Dermis microvascular lymphatic vessel endothelial cell (primary cell): ENCODE data around the gene PPP1R26. TPM values are rescaled to one million over a fixed set of nuclear protein-coding genes. Genes with fewer than 3 reads are reported as not detected.
"Not testable (repeated sequence)": the region's sequence is repeated elsewhere in the genome, so short reads cannot be mapped to it uniquely, and the experiment has no call there.

Experiments used
- DNase-seq, 2 donors: peaks; one replicate each; pipeline versions ENCODE4 v3.0.0 to v3.0.0-alpha.2; 2010; ENCODE audit warnings: low read depth in 2 of 2
- total RNA-seq: library from RNA; depleted of rRNA; stranded (reverse); fragments of >200 nt; gene quantifications from 2 replicates; pipeline ENCODE4 v1.2.1, GENCODE V29; 2014

Gene PPP1R26
- total RNA-seq, 1 donor from 2014 or later: 8.7 TPM

DNA sequence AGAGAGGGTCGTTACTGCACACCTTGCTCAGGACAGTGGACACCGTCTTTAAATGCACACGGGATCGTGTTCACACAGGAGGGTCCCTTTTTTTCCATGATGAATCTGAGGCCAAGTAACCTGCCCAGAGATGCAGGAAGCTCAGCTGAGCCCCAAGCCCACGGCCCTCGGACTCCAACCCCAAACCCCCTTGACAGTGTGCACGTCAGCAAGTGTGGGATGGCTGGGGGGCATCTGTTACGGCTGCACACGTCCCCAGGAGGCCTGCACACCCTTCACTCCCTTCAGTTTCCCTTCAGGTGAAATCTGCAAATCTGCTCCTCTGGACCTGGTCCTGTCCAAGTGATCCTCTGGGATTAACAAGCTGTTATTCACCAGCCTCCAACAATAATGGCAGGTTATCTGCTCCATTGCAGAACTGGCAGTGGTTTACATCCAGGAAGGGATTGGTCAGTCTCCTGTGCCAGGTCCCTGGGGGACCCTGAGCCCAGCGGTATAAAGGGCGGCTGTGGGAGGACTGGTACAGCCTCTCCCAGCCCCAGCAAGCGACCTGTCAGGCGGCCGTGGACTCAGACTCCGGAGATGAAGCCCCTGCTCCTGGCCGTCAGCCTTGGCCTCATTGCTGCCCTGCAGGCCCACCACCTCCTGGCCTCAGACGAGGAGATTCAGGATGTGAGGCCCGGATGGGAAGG is 41.5 kb downstream of the PPP1R26 start, which contains the start of gene LCN1:
LCN1 (plus strand) TSS at position 525 of the 692 bp plus-strand sequence; CDS start at position 583, 58 bp downstream.
- no peak for DNase-seq

DNA sequence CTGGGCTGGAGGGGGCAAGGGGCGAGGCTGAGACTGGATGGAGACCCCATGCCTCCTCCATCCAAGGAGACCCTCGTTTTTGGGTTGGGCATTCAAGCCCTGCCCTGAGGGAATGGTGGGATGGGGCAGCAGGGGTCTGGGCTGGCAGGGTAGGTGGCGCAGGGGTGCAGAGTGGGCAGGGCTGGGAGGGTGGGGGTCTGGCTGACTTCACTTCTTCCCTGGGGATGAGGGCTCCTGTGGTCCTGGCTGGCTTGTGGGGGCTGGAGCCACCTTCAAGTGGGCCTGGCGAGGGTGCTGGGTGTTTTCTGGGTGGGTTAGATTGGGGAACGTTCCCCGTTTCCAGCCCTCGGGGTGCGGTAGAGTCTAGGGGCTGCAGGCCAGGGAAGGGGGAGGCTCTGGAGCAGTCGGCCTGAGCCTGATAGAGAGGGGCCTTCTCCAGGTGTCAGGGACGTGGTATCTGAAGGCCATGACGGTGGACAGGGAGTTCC is 42.1 kb downstream of the PPP1R26 start:
- DNase-seq: no peak

GRCh38 chr9:135522137-135522877 is 42.7 kb downstream of the PPP1R26 start:
- no peak for DNase-seq

DNA sequence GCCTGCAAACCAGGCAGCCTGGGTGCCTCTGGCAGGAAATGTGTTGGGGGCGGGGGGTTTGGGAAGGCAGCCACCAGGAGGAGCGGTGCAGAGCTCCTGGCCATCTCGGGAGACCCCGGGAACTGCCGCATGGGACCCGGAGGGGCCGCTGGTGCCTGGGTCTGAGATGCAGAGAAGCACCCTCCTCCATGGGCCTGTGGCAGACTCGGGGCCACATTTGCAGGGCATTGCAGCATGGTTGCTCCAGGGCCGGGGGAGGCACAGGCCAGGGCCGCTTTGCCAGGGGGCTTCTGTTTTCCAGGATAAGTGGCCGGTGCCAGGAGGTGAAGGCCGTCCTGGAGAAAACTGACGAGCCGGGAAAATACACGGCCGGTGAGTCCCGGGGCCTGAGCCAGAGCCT is 43.3 kb downstream of the PPP1R26 start:
- no peak for DNase-seq

DNA sequence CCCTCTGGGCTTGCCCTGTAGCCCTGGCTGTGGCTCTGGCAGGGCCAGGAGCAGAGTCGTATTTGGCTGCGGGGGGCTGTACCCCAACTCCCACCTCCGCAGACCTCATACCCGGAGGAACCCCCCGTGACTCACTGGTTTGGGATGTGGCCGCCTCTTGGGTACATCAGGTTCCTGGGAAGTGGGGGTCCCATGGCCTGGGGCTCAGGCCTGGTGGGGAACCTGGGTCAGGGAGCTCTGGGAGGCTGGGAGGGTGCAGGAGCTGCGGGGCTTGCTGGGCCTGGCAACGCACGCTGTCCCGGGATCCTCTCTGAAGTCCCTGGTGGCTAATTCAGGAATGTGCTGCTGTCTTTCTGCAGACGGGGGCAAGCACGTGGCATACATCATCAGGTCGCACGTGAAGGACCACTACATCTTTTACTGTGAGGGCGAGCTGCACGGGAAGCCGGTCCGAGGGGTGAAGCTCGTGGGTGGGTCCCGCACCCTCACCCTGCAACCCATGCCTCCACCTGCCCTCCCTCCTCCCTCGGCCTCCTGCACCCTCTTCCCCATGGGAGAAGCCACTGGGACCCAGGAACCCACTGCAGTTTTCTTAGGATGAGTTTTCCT is 44.0 kb downstream of the PPP1R26 start:
- DNase-seq: no peak

GRCh38 chr9:135524130-135524861 is 44.7 kb downstream of the PPP1R26 start:
- no peak for DNase-seq

GRCh38 chr9:135525241-135526088 is 45.9 kb downstream of the PPP1R26 start:
- no peak for DNase-seq

- DNase-seq: no peak
Measured at GRCh38 chr9:135526089-135526729, 46.6 kb downstream of the PPP1R26 start.

DNA sequence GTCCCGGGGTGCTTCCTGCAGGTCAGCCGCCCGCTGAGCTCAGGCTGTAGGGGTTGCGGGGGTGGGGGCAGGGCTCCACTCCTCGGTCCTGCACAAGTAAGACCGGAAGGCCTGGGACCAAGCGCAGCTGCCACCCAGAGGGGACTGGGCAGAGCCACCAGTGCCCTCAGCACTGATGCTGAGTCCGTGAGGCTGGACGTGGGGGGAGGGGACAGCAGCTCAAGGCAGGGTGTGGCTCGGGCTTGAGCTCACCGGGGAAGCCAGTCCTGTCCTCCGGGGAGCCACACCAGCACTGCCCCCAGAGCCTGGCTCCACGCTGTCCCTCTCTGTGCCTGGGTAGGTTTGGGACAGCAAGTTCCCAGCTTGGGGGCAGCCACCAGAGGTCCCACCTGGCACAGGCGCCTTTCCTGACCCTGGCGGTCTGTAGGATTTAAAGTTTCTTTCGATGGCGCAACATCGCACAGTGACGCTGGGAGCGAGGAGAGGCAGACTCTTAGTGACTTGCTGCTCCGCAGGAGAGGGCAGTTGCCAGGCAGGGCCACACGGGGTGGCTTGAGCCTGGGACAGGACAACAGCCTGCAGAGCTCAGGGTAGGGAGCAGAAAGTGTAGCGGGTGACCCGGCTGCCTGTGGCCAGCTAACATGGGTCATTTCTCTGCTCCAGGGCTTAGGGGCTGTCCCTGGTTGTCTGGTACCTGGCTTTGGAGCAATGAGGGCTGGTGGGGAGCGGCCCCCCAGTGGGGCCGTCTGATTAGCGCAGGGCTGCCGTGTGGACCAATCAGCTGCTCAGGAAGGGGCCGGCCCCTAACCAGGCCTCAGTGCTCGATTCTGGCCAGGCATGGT is 47.4 kb downstream of the PPP1R26 start:
- DNase-seq: no peak

DNA sequence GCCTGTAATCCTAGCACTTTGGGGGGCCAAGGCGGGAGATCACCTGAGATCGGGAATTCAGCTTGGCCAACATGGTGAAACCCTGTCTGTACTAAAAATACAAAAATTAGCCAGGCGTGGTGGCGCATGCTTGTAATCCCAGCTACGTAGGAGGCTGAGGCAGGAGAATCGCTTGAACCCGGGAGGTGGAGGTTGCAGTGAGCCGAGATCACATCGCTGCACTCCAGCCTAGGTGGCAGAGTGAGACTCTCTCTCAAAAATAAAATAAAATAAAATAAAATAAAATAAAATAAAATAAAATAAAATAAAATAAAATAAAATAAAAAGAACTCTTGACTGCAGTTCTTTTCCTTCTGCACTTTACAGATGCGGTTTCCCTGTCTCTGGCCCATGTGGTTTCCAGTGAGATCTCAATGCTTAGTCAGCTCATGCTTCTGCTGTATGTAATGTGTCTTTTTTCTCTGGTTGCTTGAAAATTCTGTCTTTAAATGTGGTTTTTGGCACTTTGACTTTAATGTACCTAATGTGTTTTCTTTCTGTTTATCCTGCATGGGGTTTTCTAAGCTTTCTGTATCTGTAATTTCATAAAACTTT is 49.4 kb downstream of the PPP1R26 start:
- not testable (repeated sequence) for DNase-seq

- DNase-seq: no peak
Measured at GRCh38 chr9:135530146-135530545, 50.6 kb downstream of the PPP1R26 start.

- no peak for DNase-seq
Measured at GRCh38 chr9:135531096-135531495, 51.5 kb downstream of the PPP1R26 start.

GRCh38 chr9:135533113-135533512 is 53.5 kb downstream of the PPP1R26 start:
- DNase-seq: no peak

- no peak for DNase-seq
Measured at GRCh38 chr9:135533674-135534073, 54.1 kb downstream of the PPP1R26 start.

- not testable (repeated sequence) for DNase-seq
Measured at GRCh38 chr9:135534192-135534711, 54.7 kb downstream of the PPP1R26 start.

GRCh38 chr9:135534826-135535225 is 55.2 kb downstream of the PPP1R26 start:
- DNase-seq: not testable (repeated sequence)

DNA sequence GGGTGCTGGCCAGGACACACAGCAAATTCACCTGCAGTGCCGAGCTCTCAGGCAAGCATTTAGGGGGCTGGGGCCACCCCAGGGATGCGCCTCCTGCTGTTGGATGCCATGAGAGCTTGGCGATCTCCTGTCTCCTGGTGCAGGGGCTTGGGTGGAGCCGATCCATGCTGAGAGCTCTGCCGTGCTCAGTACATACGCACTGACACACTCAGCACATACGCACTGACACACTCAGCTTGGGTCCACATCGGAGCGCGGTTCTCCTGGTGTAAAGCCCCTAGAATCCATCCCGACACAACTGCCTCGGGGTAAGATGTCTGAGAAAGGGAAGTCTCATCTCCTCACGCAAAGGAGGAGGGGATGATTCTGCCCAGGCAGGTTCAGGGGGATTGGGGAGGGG is 56.0 kb downstream of the PPP1R26 start:
- not testable (repeated sequence) for DNase-seq

DNA sequence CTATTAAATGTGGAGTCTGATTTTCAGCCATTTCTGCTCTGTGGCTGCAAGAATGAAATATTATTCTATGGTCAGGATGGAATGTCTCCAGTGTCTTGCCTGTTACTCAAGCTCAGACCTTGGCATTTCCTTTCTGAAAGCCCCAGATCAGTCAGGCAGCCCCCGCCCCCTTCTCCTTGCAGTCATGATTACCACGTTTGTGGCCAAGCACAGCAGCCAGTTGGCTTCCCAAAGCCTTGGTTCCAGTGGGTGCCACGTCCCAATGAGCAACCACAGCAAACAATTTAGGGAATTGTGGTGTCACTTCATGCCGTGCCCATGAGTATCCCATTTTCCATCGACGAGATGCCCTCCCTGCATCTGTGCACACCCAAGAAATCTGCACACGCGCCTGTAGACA is 56.6 kb downstream of the PPP1R26 start:
- DNase-seq: no peak
